ENCODE data around the gene PLA2G6.
"Not testable (repeated sequence)": the region's sequence is repeated elsewhere in the genome, so short reads cannot be mapped to it uniquely, and the experiment has no call there.

Gene PLA2G6

DNA sequence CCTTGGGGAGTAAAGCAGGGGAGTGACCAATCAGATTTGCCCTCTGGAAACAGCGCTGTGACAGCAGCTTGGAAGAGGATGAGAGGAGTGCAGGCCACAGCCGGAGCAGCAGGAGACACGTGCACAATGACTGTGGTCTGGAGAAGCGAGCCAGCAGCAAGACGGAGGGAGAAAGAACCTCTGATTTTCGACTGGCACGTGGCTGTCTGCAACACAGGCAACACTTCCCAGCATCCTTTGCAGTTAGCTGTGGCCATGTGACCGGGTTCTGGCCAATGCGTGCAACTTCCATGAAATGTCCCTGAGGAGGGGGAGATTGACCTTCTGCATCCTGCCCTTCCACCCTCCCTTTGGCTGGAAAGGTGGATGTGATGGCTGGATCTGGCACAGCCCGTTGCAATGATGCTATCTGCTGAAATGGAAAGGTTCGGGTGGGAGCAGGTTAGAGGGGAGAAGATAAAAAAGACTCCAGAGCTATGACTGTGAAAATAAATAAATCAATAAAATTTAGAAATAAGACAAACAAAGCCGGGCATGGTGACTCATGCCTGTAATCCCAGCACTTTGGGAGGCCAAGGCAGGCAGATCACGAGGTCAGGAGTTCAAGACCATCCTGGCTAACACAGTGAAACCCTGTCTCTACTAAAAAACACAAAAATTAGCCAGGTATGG, 15.6 kb downstream of the PLA2G6 start:
- no peak for DNase-seq (ENCODE audit: low read depth in 2 of 2)

DNA sequence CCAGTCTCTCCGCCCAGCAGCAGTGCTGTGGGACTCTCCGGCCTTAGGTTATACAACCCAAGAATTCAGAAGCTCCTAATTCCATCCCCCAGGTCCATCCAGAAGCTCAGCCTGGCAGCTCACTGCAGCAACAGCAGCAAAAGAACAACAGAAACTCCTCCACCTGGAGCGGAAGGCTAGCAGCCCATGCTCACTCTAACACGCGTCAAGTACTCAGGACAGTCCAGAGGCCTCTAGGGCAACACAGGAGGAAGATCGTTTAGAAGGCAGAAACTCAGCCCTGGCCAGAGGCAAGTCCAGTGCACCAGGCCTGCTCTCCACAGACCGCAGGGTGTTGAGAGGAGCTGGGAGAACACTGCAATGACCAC, 17.1 kb downstream of the PLA2G6 start:
- DNase-seq (ENCODE audit: low read depth in 2 of 2): no peak

DNA sequence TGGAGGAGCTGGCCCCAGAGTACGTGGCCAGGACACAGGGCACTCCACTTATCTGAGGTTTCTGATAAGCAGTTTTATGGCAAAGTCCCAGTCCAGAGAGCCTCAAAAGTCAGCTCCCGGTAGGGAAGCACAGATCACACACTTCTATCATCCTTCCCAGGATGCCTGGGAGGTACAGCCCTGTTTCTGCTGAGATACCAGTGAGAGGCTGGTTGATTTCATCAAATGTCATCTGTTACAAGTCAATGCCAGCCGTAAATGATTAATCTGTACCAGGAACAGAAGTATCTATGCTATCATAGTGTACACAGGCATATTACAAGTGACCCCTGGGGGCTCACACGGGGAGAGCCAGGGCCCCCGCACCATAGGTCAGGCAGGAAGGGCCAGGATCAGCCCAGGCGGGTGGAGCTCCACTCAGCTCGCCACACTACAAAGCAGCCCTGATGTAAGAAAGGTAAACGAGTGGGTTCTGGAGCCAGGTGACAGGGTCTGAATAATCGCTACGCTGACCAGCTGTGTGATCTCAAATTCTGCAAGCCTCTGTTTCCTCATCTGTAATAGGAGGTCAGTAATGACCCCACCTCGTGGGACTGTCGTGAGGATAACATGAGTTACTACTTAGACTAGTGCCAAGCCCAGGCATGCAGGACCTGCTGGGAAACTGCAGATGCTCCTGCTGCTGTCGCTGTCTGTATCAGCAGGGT, 17.6 kb downstream of the PLA2G6 start:
- DNase-seq (ENCODE audit: low read depth in 2 of 2): no peak

DNA sequence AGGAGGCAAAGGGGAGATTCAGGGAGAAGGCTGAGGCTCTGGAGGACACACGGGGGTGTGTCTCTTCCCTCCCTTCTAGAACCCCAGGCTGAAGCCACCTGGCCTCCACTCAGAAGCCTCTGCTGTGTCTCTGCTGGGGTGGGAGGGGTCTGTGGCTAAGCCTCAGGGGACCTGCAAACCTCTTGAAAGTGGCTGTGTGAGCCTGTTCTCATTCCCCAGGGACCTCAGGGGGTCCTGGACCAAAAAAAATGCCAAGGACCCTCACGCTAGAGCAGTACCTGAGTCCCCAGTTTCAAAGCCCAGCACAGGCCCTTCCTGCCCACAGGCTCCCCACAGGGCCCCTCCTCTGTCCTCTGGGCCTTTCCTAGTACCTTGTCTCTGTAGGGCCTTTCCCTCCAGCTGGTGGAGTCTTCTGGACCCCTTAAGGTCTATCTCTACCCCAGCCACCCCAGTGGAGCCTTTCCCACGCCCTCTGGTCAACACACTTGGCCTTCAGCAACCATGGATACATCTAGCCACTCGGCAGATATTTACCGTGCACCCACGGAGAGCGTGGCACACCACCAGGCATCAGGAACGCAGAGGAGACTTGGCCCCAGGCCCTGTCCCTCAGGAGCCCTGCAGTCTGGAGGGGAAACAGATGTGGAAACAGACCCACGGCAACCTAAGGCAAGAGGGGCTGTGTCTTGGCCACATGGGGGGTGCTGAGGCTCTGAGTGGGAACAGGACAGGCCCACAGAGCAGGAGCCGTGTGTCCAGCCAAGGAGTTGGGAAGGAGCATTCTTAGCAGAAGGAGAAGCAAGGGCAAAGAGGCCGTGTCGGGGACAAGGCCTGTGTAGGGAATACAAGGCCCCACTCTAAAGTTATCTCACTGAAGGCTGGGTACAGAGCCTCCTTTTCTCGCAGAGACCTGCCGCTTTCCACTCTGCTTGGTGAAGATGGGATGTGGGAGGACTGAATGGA, 18.5 kb downstream of the PLA2G6 start:
- DNase-seq (ENCODE audit: low read depth in 2 of 2): no peak

DNA sequence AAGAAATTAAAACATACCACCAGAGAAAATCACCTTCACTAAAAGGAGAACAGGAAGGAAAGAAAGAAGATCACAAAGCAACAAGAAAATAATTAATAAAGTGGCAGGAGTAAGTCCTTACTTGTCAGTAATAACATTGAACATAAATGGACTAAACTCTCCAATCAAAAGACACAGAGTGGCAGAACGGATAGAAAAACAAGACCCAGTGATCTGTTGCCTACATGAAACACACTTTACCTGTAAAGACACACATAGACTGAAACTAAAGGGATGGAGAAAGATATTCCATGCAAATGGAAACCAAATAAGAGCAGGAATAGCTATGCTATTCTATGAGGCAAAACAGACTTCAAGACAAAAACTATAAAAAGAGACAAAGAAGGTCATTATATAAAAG, 25.9 kb downstream of the PLA2G6 start:
- DNase-seq (ENCODE audit: low read depth in 2 of 2): no peak

DNA sequence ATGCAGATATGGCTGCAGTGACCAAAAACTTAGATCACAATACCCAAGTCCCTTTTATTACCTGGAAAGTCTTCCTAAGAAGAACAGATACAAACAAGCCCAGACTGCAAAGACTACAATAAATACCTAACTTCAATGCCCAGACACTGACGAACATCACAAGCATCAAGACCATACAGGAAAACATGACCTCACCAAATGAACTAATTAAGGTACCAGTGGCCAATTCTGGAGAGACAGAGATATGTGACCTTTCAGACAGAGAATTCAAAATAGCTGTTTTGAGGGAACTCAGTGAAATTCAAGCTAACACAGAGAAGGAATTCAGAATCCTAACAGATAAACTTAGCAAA, 27.1 kb downstream of the PLA2G6 start:
- not testable (repeated sequence) for DNase-seq (ENCODE audit: low read depth in 2 of 2)

DNA sequence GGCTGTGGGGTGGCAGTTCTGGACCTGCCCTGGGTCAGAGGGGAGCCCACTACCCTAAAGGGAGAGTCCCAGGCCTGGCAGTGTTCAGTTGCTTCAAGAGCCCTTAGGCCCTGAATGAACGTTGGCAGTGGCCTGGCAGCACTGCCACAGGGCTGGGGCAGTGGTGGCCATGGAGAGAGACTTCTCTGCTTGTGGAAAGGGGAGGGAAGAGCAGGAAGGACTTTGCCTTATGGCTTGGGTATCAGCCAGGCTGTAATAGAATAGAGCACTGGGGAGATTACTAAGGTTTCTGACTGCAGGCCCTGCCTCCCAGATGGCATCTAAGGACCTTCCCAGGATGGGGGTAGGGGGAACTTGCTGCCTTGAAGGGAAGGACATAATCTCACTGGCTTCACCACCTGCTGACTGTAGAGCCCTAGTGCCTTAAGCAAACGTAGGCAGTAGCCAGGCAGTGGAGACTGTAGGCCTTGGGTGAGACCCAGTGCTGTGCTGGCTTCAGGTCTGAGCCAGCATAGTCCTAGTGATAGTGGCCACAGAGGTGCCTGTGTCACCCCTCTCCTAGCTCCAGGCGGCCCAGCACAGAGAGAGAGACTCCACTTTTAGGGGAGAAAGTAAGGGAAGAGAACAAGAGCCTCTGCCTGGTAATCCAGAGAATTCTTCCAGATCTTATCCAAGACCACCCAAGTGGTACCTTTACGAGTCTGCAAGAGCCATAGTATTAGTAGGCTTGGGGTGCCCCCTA, 27.6 kb downstream of the PLA2G6 start:
- no peak for DNase-seq (ENCODE audit: low read depth in 2 of 2)

DNA sequence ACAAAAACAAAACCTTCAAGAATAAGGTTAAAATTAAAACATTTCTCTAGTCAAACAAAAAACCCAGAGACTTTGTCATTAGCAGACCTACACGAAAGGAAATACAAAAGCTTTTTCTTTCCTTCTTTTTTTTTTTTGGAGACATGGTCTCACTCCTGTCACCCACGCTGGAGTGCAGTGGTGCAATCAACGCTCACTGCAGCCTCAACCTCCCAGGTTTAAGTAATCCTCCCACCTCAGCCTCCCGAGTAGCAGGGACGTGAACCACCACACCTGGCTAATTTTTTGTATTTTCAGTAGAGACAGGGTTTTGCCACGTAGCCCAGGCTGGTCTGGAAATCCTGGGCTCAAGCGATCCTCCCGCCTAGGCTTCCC, 30.5 kb downstream of the PLA2G6 start:
- DNase-seq (ENCODE audit: low read depth in 2 of 2): no peak

DNA sequence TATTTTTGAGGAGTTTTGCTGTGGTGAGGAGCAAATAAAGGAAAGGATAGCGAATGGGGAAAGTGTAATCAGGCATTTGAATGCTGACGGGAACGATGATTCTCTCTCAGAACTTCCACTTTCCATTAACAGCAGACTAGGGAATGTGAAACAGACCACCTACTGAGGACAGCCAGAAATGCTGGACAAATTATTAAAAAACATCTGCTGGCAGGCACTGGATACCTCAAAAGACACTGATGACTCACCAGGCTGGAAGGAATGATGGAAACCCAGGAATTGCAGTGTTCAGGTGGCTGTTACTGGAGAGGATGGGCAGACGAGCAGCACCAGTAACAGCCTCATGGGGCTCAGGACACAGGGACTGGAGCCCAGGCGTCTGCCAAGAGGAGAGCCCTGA, 33.4 kb downstream of the PLA2G6 start:
- DNase-seq (ENCODE audit: low read depth in 2 of 2): no peak

DNA sequence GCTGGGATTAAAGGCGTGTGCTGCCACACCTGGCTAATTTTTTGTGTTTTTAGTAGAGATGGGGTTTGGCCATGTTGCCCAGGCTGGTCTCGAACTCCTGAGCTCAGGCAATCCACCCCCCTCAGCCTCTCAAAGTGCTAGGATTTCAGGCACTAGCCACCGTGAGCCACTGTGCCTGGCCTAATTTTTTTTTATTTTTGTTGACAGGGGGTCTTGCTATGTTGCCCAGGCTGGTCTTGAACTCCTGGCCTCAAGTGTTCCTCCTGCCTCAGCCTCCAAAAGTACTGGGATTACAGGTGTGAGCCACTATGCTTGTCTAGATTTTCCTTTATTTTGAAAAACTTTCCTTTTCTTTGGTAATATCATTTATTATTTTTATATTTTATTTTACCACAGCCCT, 35.5 kb downstream of the PLA2G6 start:
- DNase-seq (ENCODE audit: low read depth in 2 of 2): not testable (repeated sequence)

DNA sequence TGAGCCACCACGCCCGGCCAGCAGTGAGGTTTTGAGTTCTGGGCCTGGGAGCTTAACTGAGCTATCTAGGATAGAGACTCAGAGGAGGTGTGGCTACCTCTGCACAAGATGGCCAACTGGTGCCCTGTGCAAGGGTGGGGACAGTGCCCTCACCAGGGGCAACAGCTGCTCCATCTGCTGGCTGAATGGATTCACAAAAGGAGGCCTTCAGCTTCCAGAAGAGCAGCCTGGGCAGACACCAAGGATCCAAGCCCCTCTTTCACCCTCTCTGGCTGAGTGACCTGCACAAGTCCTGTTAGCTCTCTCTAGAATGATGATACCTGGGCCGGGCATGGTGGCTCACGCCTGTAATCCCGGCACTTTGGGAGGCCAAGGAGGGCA, 37.6 kb downstream of the PLA2G6 start:
- no peak for DNase-seq (ENCODE audit: low read depth in 2 of 2)

DNA sequence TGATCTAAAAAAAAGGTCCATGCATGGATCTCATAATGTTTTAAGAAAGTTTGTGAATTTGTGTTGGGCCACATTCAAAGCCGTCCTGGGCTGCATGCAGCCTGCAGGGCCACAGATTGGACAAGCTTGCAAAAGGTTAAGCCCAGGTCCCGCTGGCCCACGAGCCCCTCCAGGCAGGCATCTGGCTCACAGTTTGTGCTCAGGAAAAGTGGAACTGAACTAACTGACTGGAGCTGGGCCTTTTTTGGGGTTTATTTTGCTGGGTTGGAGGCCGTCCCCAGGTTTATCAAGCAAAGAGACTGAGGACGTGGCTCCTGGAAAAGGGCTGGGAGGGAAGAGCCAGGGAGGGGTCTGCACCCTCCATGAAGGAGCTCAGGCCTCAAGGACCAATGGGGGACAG, 39.0 kb downstream of the PLA2G6 start:
- no peak for DNase-seq (ENCODE audit: low read depth in 2 of 2)

DNA sequence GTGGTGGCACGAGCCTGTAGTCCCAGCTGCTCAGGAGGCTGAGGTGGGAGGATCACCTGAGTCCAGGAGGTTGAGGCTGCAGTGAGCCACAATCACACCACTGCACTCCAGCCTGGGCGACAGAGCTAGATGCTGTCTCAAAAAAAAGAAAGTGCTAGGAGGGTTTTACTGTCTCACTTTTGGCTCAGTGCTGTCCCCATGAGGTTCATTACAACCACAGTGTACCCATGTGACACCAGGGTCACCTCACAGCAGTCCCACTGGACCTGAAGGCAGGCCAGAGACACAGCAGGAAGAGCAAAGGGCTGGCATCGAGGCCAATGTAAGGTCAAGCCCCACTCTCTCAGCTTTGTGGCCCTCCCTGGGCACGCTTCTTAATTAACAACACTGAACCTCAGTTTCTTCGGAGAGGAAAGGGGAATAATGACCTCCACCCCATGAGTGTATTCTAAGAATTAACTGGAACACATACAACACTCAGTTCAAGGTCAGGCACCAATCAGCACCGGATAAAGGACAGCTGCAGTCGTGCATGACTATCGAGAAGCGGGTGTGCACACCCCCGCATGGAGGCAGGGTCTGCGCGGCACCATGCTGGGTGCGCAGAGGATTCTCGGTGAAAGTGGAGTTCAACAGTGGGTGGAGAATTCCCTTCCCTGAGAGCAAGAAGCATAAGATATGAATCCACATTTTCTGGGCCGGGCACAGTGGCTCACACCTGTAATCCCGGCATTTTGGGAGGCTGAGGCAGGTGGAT, 40.2 kb downstream of the PLA2G6 start:
- DNase-seq (ENCODE audit: low read depth in 2 of 2): no peak

DNA sequence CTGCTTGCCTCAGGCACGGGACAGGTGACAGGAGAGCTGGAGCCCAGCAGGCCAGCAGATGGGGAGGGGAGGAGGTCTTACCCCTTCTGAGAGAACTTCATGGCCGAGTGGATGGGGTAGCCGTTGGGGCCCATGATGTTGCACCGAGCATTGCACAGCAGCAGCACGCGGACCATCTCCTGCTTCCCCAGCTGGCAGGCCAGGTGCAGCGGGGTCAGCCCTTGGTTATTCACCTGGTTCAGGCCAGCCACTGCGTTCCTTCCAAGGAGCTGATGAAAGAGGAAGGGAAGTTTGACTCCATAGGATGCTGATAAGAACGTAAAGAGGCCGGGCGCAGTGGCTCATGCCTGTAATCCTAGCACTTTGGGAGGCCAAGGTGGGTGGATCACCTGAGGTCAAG, 41.7 kb downstream of the PLA2G6 start:
- no peak for DNase-seq (ENCODE audit: low read depth in 2 of 2)

DNA sequence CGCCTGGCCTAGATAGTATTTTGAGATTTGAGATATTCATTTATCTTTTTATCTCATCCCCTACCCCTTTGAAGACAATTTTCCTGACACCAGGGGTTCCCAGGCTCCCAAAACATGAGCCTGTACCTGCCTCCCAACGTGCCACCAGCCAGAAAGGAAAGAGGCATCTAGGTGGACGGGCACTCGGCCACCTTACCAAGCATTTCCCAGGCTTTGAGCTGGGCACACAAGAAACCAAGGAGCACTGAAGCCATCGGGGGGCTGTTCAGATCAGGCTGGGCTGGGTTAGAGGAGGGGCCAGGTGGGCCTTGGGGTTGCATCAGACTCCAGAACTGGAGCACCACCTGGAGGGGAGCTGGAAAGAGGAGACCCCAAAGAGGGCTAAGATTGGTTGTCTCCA, 42.7 kb downstream of the PLA2G6 start:
- DNase-seq (ENCODE audit: low read depth in 2 of 2): no peak

DNA sequence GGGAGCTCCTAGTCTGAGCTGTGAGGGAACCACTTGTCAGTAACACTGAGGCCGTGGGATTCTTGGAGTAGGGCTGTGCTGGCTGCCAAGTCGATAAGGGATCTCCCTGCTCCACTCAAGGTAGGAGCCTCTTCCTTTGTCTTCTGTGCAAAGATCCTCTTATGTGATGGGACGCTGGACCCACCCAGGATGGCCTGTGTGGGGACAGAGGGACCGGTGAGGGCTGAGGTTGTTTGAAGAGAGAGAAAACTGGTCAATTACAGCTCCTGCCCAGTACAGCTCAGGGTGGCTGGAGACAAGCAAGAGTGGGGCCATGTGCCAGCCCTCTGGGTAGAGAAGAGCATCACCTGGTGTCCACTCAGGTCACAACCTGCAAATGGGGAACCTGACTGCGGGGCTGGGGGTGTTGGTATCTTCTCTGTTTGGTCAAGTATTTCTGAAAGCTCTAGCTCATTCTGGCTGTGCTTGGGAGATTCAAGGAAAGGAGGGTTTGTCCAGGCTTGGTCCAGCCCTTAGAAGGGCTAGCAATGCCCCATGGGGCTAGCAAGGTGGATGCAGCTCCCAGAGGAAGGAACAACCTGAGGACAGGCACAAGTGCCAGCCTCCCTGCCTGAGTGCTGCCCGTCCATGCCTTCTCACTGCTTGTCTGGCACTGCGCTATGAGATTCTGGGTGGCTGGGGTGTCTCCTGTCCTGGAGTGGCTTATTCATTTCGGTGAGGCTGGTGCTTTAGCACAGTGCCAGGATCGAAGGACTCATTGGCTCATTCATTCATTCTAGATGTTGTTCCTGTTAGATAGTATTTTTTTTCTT, 43.5 kb downstream of the PLA2G6 start:
- DNase-seq (ENCODE audit: low read depth in 2 of 2): no peak

DNA sequence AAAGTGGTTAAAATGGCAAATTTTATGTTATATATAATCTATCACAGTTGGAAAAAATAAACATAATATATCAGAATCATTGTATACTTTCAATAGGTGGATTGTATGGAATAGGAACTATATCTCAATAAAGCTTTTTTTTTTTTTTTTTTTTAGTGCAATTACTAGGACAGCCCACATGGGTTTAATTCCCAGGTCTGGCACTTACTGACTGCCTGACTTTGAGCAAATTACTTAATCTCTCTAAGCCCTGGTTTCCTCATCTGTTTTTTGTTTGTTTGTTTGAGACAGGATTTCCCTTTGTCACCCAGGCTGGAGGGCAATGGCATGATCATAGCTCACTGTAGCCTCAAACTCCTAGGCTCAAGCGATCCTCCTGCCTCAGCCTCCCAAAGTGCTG, 45.0 kb downstream of the PLA2G6 start:
- DNase-seq (ENCODE audit: low read depth in 2 of 2): no peak

DNA sequence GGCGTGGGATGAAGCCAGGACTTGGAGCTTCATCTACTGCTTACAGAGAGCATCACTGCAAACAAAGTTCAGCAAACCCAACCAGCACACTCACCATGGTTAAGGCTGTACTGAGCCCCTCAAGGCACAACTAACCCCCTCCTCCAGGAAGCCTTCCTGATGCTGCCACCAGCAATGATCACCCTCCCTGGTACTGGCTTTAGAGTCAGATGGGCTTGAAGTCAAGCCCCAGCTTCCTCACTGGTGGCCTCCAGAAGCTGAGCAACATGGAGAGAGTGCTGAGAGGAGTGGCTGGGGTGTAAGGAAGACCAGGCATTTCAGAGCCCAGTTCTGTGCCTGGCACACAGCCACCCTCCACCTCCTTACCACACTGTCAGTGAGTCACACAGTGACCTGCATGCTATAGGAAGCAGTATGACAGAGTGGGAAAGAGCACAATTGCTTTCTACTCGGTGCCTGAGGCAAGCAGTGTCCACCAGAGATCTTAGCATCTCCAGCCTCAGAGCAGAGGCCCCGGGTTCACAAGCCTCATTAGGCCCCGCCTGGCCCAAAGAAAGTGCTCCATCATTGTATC, 46.4 kb downstream of the PLA2G6 start:
- DNase-seq (ENCODE audit: low read depth in 2 of 2): no peak

DNA sequence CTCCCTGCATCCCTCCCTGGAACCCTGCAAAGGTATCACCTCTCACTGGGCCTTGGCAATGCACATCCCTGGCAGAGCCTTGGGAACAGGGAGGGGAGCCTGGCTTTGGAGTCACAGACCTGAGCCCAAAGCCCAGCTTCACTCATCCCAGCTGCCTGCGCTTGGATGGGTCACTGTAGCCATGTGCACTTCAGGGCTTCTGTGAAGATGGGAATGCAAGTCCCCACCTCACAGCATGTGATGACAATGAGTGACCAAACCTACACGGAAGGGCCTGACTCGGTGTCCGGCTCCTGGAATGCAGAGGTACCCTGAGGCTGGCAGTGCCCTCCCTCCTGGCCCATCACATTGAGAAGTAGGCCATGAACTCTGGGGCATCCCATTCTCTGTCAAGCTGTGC, 48.3 kb downstream of the PLA2G6 start:
- DNase-seq (ENCODE audit: low read depth in 2 of 2): no peak

DNA sequence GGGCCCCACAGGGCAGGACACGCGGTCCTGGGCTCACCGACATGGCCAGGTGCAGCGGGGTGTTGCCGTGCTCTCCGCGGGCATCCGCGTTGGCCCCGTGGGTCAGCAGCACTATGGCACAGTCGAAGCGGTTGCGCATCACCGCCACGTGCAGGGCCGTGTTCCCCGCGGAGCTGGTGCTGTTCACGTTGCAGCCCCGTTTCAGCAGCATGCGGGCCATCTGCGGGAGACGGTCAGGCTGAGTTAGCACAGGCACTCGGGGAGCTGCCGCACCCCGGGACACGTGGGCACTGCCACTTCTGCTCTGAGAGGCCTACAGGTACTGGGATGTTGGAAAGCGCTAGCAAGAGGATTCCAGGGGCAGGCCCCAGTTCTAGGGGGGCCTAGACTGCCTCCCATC, 48.8 kb downstream of the PLA2G6 start:
- DNase-seq (ENCODE audit: low read depth in 2 of 2): no peak

Measured in stimulated activated CD8-positive, alpha-beta memory T cell treated with anti-CD3 and anti-CD28 coated beads, Interleukin-2, amount 100 ng/mL, for 1 hour (primary cell).